ENCODE data around the gene TMEM87A. TPM values are rescaled to one million over a fixed set of nuclear protein-coding genes. Genes with fewer than 3 reads are reported as not detected.

TMEM87A gene
- total RNA-seq, 4 donors from 2014 or later, result 40.7 to 57.5 (median 47.7) TPM

- peaks cover 36 to 89% (median 71%) of the 10 kb centered on the region in 4 donors for H3K36me3 ChIP-seq
- intact Hi-C loops (cut with DNase I), result loop anchor here (10.0 kb wide), 1 partner anchor 50 kb away; no protein-coding TSS in a partner anchor
Measured at GRCh38 chr15:42214600-42214999, 58.6 kb downstream of the TMEM87A start.

DNA sequence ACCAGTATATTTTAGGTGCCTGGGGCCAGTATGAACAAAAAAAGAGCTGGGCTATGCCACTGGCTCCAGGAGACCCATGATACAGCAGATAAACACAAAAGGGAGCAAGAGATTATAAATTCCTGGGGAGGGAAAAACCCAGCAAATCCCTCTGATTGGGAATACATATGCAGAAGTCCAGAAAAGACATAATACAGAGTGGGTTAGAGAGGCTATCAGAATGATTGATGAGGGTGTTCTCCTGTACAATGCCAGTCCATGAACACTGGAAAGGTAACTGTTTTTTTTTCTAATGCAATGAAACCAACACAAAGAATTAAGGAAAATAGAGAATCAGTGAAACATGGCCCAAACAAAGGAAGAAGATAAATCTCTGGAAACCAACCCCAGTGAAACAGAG is 59.7 kb downstream of the TMEM87A start:
- Histone ChIP-seq H3K9me3 (no peaks in the 10 kb centered on the region), H3K4me3 (no peak overlapping the region), H3K4me1 (peaks cover 0 to 2% (median under 1%) of the 10 kb centered on the region in 4 donors), H3K27me3 (no peaks in the 10 kb centered on the region), H3K36me3 (peaks cover 26 to 78% (median 62%) of the 10 kb centered on the region in 4 donors), H3K27ac (replicated peaks in 1 of 4) (no peak overlapping the region)
- DNase-seq (ENCODE audit: extremely low spot score), result no peak
- no peak for TF ChIP-seq POLR2AphosphoS5 (IDR thresholded peaks at IDR 0.05)
- TF ChIP-seq POLR2A (IDR thresholded peaks at IDR 0.05; ENCODE audit: low read depth), result no peak
- TF ChIP-seq EP300 (IDR thresholded peaks at IDR 0.05), result no peak
- no peak for TF ChIP-seq CTCF (IDR thresholded peaks at IDR 0.05)
- intact Hi-C loops (cut with DNase I), result loop anchor here (10.0 kb wide), 1 partner anchor 51 kb away; no protein-coding TSS in a partner anchor

More at GRCh38 chr15:42214600-42214999, 58.6 kb downstream of the TMEM87A start:
- no peak overlapping the region for H3K4me3 ChIP-seq
- H3K4me1 ChIP-seq, result no peaks in the 10 kb centered on the region
- H3K27ac ChIP-seq (replicated peaks in 1 of 4), result no peak overlapping the region
- TF ChIP-seq POLR2AphosphoS5 (IDR thresholded peaks at IDR 0.05) (no peak), EP300 (IDR thresholded peaks at IDR 0.05) (no peak), CTCF (IDR thresholded peaks at IDR 0.05) (no peak), POLR2A (IDR thresholded peaks at IDR 0.05; ENCODE audit: low read depth) (no peak)
- DNase-seq (ENCODE audit: extremely low spot score), result no peak
- no peaks in the 10 kb centered on the region for H3K27me3 ChIP-seq
- no peaks in the 10 kb centered on the region for H3K9me3 ChIP-seq
- WGBS, result 91% methylated on average over 1 of the region's 1 CpG

DNA sequence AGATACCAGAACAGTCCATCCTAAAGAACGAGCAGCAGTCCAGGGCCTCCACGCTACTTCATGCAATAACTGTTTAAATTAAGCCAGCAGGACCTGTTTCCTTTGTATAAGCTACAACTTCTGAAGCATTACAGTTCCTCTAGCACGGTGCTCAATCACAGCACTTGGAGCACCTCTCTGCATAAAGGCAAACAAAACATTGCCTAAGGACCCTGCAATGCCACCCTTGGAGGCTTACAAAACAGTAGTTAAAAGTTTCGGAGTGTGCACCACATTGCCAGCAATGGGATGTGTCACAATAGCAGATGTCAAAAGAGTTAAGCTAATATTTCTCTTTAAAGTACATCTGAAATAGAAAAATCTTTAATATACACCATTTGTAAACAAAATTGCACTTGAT is 62.5 kb downstream of the TMEM87A start:
- WGBS, result 92% methylated on average over 4 of the region's 4 CpGs
- no peak for TF ChIP-seq POLR2A (IDR thresholded peaks at IDR 0.05; ENCODE audit: low read depth)
- no peak for TF ChIP-seq POLR2AphosphoS5 (IDR thresholded peaks at IDR 0.05)
- TF ChIP-seq CTCF (IDR thresholded peaks at IDR 0.05), result no peak
- no peak for TF ChIP-seq EP300 (IDR thresholded peaks at IDR 0.05)
- Histone ChIP-seq H3K36me3 (peaks cover 15 to 50% (median 38%) of the 10 kb centered on the region in 4 donors), H3K4me1 (peaks cover 15 to 24% (median 21%) of the 10 kb centered on the region in 4 donors), H3K4me3 (no peak overlapping the region), H3K27me3 (no peaks in the 10 kb centered on the region), H3K9me3 (no peaks in the 10 kb centered on the region), H3K27ac (replicated peaks in 1 of 4) (no peak overlapping the region)
- intact Hi-C loops (cut with DNase I), result loop anchor here (10.0 kb wide), 1 partner anchor 54 kb away; no protein-coding TSS in a partner anchor
- no peak for DNase-seq (ENCODE audit: extremely low spot score)

- H3K9me3 ChIP-seq, result no peaks in the 10 kb centered on the region
- H3K27me3 ChIP-seq, result no peaks in the 10 kb centered on the region
- H3K4me3 ChIP-seq, result peak within 1 kb of the TSS; percentile 72 to 97 (median 86)
- peak; percentile 95 for DNase-seq (ENCODE audit: extremely low spot score)
- peaks cover 15 to 40% (median 24%) of the 10 kb centered on the region in 4 donors for H3K4me1 ChIP-seq
- WGBS, result 2% methylated on average over 16 of the region's 45 CpGs
- intact Hi-C loops (cut with DNase I), result no loop called here
- TF ChIP-seq EP300 (IDR thresholded peaks at IDR 0.05) (no peak), POLR2A (IDR thresholded peaks at IDR 0.05; ENCODE audit: low read depth) (no peak), POLR2AphosphoS5 (IDR thresholded peaks at IDR 0.05) (peak; percentile 81 to 89)
- H3K36me3 ChIP-seq, result peaks cover 14 to 32% (median 29%) of the 10 kb centered on the region in 4 donors
- peak within 1 kb of the TSS; percentile 78 to 87 (median 81) for H3K27ac ChIP-seq (replicated peaks in 1 of 4)
Measured at GRCh38 chr15:42207674-42208579, 65.3 kb downstream of the TMEM87A start, which contains the start of gene VPS39. Gene VPS39, minus strand, starts transcription at chr15:42208304. Its CDS starts 151 bp downstream, at chr15:42208153.

DNA sequence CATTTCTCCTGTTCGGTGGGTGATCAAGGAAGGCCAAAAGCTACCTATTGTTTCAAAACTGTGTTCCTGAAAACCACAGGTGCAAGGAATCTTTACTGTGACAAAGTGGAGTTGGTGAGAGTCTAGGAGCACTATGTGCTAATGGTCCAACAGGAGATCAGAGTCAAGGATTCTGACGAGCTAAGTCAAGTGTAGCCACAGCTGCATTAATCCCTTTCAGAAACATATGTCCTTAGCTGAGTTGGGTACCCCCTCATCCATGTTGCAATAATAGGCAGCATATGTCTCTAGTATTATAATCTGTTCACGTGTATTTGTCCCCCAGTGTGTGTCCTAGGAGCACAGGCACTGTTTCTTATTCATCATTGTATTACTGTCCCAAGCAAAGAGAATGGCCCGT is 66.8 kb downstream of the TMEM87A start:
- no peak overlapping the region for H3K4me3 ChIP-seq
- H3K27me3 ChIP-seq, result no peaks in the 10 kb centered on the region
- TF ChIP-seq POLR2AphosphoS5 (IDR thresholded peaks at IDR 0.05), result no peak
- TF ChIP-seq POLR2A (IDR thresholded peaks at IDR 0.05; ENCODE audit: low read depth), result no peak
- no peak for TF ChIP-seq CTCF (IDR thresholded peaks at IDR 0.05)
- no peak for TF ChIP-seq EP300 (IDR thresholded peaks at IDR 0.05)
- H3K27ac ChIP-seq (replicated peaks in 1 of 4), result no peak overlapping the region
- peaks cover 7 to 24% (median 16%) of the 10 kb centered on the region in 4 donors for H3K36me3 ChIP-seq
- WGBS, result 80% methylated on average over 4 of the region's 4 CpGs
- intact Hi-C loops (cut with DNase I), result no loop called here
- H3K9me3 ChIP-seq, result no peaks in the 10 kb centered on the region
- peaks cover 15 to 49% (median 24%) of the 10 kb centered on the region in 4 donors for H3K4me1 ChIP-seq
- no peak for DNase-seq (ENCODE audit: extremely low spot score)

Measured in esophagus muscularis mucosa (tissue), 4 donors.